PFSK-1 (cell line): ENCODE measurements around the gene BICD1.

Experiments used
- FOXP2 ChIP-seq: optimal IDR thresholded peaks from 2 replicates; pipeline ENCODE3; 2011; ENCODE audit warnings: borderline replicate concordance, control low read depth, inconsistent platforms; ENCODE audit not compliant: insufficient read depth; ENCODE audit errors: extremely low read length, extremely low read depth
- POLR2AphosphoS5 ChIP-seq: IDR thresholded peaks from 2 replicates; pipeline ENCODE4 v1.6.1; 2012; ENCODE audit warnings: low read depth, mild to moderate bottlenecking, control low read depth, low read length, moderate library complexity
- SIN3A ChIP-seq: IDR thresholded peaks from 2 replicates; pipeline ENCODE4 v1.6.1; 2012; ENCODE audit warnings: mild to moderate bottlenecking, low read length, moderate library complexity, borderline replicate concordance; ENCODE audit not compliant: insufficient read depth
- TAF1 ChIP-seq: IDR thresholded peaks from 2 replicates; pipeline ENCODE4 v1.6.1; 2012; ENCODE audit warnings: low read length, control low read depth, borderline replicate concordance; ENCODE audit not compliant: insufficient read depth
- TF ChIP-seq, protein P1 (sequence below), 2 experiments: IDR thresholded peaks; 2 replicates each; pipeline versions ENCODE4 v1.6.1 to v1.8.0; 2011 to 2012; ENCODE audit warnings: low read depth in 2 of 2, low read length in 2 of 2, control low read depth in 1 of 2, inconsistent platforms in 1 of 2, mild to moderate bottlenecking in 1 of 2, moderate library complexity in 1 of 2; ENCODE audit not compliant: insufficient read depth in 1 of 2

The BICD1 gene

GRCh38 chr12:32418221-32418620 is 311.6 kb downstream of the BICD1 start:
- TF ChIP-seq, protein P1, sequence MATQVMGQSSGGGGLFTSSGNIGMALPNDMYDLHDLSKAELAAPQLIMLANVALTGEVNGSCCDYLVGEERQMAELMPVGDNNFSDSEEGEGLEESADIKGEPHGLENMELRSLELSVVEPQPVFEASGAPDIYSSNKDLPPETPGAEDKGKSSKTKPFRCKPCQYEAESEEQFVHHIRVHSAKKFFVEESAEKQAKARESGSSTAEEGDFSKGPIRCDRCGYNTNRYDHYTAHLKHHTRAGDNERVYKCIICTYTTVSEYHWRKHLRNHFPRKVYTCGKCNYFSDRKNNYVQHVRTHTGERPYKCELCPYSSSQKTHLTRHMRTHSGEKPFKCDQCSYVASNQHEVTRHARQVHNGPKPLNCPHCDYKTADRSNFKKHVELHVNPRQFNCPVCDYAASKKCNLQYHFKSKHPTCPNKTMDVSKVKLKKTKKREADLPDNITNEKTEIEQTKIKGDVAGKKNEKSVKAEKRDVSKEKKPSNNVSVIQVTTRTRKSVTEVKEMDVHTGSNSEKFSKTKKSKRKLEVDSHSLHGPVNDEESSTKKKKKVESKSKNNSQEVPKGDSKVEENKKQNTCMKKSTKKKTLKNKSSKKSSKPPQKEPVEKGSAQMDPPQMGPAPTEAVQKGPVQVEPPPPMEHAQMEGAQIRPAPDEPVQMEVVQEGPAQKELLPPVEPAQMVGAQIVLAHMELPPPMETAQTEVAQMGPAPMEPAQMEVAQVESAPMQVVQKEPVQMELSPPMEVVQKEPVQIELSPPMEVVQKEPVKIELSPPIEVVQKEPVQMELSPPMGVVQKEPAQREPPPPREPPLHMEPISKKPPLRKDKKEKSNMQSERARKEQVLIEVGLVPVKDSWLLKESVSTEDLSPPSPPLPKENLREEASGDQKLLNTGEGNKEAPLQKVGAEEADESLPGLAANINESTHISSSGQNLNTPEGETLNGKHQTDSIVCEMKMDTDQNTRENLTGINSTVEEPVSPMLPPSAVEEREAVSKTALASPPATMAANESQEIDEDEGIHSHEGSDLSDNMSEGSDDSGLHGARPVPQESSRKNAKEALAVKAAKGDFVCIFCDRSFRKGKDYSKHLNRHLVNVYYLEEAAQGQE (IDR thresholded peaks at IDR 0.05; ENCODE audit: insufficient read depth in 1 of 2, low read depth in 2 of 2, low read length in 2 of 2) = no peak

- TF ChIP-seq FOXP2 (no peak), POLR2AphosphoS5 (no peak), TAF1 (no peak), SIN3A (no peak)
- TF ChIP-seq, protein P1 (IDR thresholded peaks at IDR 0.05; ENCODE audit: insufficient read depth in 1 of 2, low read depth in 2 of 2, low read length in 2 of 2) = no peak
Measured at GRCh38 chr12:32418903-32419519, 312.4 kb downstream of the BICD1 start.

DNA sequence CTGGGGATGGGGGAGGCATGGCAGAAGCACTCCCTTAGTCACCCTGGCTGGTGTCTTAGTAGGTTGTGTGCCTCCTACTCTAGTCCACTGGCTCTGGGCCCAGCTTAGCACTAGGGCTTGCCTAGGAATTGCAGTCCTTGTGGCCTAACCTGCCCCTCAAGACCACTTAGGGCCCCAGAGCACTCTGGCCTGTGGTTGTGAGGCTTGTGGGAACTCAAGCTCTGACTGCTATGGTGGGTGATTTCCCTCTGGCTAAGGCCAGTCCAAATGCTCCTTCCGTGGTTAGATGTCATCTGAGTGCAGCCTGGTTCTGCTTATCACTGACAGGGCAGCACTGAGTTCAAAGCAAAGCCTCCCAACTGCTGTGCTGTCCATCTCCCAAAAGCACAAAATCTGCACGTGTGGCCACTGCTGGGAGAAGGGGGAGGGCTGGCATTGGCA is 312.9 kb downstream of the BICD1 start:
- TF ChIP-seq TAF1 = no peak
- TF ChIP-seq POLR2AphosphoS5 = no peak
- no peak for TF ChIP-seq SIN3A
- TF ChIP-seq, protein P1 (IDR thresholded peaks at IDR 0.05; ENCODE audit: insufficient read depth in 1 of 2, low read depth in 2 of 2, low read length in 2 of 2) = no peak
- TF ChIP-seq FOXP2 = no peak

DNA sequence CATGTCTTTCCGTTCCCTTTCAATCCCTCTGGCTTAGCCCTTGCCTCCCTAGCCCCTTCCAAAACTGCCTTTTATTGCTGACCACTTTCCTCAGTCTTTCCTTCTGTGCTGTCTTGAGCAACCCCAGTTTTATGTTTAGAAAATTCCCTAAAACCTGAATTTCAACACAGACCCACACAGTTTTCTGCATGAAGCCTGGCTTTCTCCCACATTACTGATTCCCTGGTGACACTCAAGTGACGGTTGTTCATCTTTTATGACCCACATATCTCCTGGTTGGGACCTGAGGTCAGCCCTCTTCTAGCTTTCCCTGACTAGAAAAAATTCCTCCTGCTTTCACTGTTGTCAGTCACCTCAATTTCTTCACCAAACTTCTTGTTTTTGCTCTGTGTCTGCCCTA is 313.7 kb downstream of the BICD1 start:
- TF ChIP-seq TAF1 (no peak), FOXP2 (no peak)

- TF ChIP-seq SIN3A = no peak
- TF ChIP-seq, protein P1 (IDR thresholded peaks at IDR 0.05; ENCODE audit: insufficient read depth in 1 of 2, low read depth in 2 of 2, low read length in 2 of 2) = no peak
- TF ChIP-seq TAF1 = no peak
- TF ChIP-seq POLR2AphosphoS5 = no peak
Measured at GRCh38 chr12:32423559-32423958, 316.9 kb downstream of the BICD1 start.
